ENCODE measurements around the gene TGFBR3L.
A peak's percentile ranks its signal among the peaks of the same experiment; 100 is the strongest.
"Not testable (repeated sequence)": the region's sequence is repeated elsewhere in the genome, so short reads cannot be mapped to it uniquely, and the experiment has no call there.

Gene TGFBR3L

DNA sequence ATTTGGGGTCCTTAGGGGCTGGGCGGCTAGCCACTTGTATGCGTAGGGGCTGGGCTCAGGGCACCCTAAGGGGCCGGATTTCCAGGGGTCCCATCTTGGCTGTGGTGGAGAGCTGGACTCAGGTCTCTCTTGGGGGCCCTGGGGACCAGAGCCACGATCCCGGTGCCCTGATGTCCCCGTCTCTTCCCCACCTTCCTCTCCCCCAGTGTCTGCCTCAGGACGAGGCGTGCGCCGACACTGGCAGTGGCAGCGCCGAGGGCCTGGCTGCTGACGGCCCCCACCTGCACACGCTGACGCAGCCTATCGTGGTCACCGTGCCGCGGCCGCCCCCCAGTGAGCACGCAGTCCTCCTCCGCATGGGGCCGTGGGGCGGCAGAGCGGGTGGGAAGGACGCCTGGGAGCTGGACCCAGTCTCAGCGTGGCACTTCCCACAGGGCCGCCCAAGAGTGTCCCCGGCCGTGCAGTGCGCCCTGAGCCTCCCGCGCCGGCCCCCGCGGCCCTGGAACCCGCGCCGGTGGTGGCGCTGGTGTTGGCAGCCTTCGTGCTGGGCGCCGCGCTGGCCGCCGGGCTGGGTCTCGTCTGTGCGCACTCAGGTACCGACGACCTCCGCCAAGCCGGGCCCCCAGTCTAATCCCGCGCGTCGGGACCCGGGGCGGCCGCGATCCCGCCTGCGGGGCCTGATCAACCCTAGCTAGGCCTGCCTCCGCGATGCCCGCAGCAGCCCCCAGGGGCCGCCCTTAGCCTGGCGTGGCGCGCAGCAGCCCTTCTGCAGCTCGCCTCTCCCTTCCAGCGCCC lies 2.8 kb downstream of the TGFBR3L start:
- peak; percentile 76 for DNase-seq

DNA sequence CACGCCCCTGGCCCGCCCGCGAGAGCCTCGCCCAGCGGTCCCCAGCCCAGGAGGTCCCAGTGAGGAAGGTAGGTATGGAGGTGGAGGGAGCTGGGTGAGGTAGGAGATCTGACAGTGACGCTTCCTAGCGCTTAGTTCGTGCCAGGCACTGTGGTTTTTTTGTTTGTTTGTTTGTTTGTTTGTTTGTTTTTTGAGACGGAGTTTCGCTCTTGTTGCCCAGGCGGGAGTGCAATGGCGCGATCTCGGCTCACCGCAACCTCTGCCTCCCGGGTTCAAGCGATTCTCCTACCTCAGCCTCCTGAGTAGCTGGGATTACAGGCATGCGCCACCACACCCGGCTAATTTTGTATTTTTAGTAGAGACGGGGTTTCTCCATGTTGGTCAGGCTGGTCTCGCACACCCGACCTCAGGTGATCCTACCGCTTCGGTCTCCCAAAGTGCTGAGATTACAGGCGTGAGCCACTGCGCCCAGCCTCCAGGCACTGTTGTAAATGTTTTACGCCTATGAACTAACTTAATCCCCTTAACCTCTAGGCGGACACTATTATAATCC lies 3.5 kb downstream of the TGFBR3L start:
- not testable (repeated sequence) for DNase-seq

DNA sequence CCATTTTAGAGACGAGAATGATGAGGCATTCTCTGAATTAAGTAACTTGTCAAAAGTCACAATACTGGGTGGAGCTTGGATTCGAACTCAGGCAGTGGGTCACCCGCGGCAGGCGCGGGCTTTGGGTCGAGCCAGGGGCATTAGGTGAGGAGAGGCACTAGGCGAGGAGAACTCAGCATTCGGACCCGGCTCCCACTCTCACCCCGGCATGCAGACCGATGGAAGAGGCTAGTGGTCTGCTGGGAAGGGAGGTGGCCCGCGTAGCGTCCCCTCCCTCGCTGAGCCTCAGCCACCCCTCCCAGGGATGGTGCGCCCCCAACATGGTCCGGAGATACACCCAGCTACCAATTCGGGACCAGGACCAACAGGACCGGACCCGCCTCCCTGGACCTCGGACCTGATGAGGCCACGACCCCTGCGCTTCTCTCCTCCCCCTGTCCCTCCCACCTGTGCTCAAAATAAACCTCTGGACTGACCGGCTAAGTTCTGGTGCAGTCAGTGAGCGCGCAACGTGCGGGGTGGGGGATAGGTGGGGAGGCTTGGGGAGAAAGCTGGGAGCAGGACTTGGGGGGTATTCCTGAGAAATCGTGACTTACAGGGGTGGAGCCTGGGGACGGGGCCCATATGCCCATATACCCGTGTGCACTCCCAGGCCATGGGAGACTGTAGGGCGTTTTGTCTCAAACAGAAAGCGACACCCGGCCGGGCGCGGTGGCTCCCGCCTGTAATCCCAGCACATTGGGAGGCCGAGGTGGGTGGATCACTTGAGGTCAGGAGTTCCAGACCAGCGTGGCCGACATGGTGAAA lies 4.2 kb downstream of the TGFBR3L start:
- no peak for DNase-seq

DNA sequence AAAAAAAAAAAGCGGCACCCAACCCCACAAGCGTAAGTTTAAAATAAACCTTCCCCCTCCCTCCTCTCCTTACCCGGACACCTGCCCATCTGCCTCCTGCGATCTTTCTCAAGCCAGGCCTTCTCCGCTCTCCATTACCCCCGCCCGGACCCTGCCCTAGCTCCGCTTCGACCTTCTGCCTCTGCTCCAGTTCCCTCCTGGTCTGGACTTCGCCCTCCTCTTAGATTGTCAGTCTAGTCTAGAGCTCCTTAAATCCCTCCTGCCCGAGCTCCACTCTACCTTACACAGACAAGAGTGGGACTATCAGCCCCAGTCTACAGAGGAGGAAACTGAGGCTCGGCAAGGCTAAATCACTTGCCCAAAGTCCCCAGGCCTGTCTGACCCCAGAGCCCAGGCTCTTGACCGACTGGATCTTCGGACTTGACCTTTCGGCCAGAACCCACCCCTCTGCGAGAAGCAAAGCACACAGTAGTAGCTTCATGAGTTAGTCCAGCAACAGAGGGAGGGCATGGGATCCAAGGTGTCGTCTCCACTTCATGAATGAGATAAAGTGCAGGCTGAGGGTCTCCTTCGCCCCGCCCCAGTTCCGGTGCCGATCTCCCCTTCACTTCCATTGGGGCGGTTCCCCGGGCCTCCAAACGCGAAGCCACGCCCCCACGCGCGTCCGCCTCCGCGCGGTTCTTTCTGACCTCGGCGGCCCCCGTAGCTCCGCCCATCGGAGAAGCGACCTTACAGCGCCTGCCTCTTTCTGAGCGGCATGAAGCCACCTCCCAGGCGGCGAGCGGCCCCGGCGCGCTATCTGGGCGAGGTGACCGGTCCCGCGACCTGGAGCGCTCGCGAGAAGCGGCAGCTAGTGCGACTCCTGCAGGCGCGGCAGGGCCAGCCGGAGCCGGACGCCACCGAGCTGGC lies 5.2 kb downstream of the TGFBR3L start, which contains the start of gene SNAPC2:
SNAPC2 (plus strand) TSS at position 729 of the 909 bp plus-strand sequence; CDS start at position 758, 29 bp downstream.
- peak; percentile 100 for DNase-seq

DNA sequence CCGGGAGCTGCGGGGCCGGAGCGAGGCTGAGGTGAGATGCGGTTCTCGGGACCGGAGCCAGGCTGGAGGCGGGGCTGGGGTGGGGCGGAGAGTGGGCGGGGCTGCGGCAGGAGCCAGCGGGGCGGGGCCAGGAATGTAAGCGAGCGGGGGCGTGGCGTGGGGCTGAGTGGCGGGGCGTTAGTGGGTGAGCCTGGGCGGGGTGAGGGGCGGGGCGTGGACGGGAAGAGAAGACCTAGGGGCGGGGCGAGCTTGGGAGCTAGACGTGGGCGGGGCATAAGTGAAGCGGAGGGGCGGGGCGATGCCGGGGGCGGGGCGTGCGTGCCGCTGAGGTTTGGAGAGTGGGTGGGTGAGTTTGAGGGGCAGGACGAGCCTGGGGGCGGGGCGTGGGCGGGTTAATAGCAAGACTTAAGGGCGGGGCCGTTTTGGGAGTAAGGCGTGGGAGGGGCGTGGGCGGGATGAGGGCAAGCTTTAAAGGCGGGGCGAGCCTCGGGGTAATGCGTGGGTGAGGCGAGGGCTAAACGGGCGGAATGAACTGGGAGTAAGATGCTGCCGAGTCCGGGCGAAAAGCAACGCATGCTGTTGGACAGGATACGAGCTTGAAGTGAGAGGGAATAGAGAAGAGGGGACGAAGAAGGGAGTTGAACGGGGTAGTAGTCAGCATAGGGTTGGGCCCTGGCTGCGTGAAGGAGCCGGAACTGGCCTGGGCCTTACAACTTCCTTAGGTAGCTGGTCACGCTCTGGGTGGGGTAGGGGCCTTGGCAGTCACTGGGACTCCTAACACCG lies 6.1 kb downstream of the TGFBR3L start:
- peak; percentile 80 for DNase-seq

DNA sequence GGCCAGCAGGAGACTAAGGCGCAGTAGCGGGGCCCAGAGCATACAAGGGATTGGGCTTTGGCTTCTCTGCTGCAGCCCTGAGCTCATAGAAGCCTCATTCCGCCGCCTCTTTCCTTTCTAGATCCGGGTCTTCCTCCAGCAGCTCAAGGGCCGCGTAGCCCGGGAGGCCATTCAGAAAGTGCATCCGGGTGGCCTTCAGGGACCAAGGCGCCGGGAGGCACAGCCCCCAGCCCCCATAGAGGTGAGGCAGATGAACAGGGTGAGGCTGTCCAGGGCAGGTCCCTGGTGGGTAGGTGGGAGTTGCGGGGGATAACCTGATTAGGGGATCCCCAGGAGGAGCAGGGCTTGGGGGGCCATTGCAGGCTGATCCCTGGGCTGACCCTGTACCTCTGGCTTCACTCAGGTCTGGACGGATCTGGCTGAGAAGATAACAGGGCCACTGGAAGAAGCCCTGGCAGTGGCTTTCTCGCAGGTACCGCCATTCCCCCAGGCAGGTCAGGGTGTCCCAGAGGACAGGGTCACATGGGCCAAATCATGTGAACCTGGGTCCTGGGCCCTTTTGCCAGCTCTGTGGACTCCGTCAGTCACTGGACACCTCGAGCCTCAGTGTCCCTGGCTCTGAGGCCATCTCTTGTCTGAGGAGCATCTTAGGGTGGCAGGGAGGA lies 6.8 kb downstream of the TGFBR3L start:
- DNase-seq, result no peak

DNA sequence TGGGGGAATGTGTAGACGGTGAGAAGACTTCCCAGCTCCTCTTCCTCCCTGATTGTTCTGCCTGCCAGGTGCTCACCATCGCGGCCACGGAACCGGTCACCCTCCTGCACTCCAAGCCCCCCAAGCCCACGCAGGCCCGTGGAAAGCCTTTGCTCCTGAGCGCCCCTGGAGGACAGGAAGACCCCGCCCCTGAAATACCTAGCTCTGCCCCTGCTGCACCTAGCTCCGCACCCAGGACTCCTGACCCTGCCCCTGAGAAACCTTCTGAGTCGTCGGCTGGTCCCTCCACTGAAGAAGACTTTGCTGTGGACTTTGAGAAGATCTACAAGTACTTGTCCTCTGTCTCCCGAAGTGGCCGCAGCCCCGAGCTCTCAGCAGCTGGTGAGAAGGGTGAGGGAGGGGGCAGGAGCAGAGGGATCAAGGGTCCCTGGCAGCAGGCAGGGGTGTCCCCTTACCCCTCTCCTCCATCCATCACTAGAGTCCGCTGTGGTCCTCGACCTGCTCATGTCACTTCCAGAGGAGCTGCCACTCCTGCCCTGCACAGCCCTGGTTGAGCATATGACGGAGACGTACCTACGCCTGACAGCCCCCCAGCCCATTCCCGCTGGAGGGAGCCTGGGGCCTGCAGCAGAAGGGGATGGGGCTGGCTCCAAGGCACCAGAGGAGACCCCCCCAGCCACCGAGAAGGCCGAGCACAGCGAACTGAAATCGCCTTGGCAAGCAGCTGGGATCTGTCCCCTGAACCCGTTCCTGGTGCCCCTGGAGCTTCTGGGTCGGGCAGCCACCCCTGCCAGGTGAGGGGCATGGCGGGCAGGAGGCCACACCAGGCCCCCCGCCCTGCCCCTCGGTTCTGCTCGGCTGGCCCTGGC lies 7.6 kb downstream of the TGFBR3L start:
- no peak for DNase-seq

DNA sequence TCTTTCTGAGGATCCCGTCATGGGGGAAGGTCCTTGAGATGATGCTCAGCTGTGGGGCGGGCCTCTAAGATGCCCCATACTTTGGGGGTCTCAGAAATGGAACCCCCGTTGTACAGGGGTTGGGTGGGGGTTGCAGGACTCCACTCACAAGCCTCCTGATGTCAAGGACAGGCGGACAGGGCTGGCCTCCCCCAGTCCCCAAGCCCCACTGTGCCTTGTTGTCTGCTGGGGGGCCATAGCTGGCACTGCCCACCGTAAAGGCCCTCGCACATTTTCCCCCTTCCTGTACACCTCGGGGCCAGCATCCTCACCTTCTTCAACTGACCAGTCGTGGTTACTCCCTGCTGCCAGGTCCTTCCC lies 8.2 kb downstream of the TGFBR3L start:
- DNase-seq, result no peak

DNA sequence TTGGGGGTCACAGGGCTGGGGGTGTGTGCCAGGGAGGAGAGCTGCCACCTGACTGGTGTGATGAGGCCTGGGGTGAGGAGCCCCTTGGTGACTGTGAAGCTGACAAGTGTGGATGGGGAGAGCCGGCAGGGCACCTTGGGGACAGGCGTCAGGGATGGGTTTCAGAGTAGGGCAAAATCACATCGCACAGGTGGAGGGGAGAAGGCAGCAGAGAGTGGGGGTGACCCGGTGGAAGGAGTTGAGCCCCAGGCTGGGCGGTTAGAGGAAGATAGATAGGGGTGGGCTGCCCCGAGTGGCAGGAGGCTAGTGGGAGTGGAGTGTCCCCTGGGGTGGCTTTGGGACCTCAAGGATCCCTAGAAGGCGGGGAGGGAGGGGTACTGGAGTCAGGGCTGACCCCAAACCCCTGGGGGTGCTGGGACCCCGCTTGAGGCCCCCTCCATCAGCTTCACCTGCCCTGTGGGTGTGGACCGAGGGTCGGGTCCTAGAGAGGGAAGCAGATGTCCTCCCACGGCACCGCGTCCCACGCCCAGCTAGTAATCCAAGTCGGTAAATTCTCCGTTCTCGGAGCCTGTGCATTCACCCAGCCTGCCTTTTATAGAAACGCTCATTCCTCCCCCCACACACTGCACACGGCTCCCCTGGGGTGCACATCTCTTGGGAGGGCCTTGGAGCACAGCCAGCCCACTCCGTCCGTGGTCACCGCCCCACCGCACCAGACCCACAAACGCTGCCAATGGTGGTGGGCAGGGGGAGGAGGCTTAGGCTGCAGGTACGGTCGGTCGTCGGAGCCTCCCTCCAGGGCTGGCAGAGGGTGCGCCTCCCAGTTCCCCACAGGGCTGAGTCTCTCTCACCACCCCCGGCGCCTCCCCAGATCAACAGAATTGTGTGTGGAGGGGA lies 8.9 kb downstream of the TGFBR3L start:
- no peak for DNase-seq

DNA sequence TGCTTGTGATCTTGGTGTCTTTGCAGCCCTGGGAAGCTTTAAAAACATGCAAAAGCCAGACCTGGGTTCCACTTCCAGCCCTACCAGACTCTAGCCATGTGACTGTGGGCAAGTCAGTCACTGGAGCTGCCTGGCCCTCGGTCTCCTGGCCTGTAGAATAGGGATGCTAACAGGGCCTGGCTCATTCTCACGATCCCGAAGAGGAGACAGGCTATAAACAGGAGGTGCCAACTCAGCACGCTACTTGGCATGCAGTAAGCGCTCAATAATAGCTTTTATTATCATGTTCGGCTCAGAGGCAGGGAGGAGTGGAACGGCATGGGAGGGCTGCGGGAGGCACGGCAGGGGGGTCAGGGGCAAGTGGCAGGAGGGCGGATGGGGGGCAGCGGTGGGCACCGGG lies 9.6 kb downstream of the TGFBR3L start:
- DNase-seq, result no peak

DNA sequence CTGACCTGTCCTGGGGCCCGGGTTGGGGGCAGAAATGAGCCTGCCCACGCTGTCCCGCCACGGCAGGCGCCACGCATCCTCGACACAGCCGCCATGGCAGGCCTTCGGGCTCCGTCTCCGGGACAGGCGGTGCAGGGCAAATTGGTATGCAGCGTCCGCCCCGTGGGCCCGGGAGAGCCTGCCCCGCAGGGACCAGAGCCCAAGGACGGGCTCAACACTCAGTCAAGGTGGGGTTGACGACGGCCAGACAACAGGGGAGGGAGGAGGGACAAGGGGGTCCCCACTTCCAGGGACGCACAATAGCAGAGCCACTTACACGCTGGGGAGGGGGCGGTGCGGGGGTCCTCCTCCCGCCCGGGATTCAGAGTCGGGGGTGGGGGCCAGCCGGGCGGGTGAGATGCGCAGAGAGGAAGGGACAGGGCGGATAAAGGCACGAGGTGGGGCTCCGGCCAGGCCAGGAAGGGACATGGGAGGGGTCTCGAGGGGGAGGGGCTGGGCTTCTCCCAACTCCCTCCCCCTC lies 10.1 kb downstream of the TGFBR3L start:
- no peak for DNase-seq

DNA sequence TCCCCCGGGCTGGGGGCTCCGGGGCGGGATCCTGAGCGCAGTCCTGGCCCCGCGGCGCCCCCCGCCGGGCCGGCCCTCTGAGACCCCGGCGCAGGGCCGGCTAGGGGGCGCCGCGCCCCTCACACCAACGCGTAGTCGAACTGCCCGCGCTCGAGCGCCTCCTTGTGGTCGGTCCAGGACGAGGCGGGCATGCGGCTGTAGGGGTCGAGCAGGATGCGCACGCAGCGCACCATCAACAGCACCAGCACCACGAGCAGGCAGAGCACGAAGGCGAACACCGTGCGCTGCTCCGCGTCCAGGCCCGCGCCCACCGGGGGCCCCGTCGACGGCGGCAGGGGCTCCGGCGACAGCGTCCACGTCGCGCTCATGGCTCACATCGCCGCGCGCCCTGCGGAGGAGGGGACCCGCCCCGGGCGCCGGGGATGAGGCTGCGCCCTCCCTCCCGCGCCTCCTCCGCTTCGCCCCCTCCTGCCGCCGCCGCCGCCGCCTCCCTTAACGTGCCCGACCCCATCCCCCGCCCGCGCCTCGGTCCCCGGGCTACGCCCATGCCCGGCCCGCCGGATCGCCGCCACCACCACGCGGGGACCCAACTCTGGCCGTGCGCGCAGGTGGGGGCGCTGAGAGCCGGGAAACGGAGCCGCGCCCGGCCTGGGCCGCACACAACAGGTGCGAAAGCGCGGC lies 10.7 kb downstream of the TGFBR3L start:
- DNase-seq, result peak; percentile 91

DNA sequence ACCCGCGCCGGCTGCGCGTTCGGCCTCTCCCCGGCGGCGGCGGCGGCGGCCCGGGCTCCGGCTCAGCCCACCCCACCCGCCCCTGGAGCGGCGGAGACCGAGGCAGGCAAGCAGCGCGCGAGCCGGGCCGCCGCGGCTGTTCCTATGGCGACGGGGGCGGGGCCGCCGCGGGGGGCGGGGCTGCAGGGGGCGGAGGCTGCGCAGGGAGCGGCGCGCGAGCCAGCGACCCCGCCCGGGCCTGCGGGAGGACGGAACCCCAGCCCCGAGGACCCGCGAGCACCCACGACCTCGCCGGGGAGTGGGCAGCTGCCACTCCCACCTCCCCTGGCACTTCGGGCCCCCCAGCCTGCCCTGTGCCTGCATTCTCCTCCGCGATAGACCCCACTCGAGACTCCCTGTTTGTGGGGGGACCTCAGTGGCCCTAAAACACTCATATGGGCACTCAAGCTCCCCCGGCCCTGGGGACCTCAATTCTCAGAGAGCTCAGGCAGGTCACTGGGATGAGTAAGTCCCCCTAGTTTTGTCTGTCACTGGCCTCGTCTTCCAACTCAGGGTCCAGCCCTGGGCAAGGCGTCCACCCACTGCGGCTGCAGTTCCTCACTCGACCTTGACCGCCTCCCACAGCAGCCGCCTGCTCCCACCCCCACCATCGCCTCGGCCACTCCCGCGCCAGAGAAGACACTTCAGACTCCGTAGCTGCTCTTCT lies 11.5 kb downstream of the TGFBR3L start, which contains the start of gene CTXN1:
CTXN1 (minus strand) TSS at position 115 of the 706 bp plus-strand sequence. CDS start 597 bp downstream, outside the sequence.
- DNase-seq, result peak; percentile 78

DNA sequence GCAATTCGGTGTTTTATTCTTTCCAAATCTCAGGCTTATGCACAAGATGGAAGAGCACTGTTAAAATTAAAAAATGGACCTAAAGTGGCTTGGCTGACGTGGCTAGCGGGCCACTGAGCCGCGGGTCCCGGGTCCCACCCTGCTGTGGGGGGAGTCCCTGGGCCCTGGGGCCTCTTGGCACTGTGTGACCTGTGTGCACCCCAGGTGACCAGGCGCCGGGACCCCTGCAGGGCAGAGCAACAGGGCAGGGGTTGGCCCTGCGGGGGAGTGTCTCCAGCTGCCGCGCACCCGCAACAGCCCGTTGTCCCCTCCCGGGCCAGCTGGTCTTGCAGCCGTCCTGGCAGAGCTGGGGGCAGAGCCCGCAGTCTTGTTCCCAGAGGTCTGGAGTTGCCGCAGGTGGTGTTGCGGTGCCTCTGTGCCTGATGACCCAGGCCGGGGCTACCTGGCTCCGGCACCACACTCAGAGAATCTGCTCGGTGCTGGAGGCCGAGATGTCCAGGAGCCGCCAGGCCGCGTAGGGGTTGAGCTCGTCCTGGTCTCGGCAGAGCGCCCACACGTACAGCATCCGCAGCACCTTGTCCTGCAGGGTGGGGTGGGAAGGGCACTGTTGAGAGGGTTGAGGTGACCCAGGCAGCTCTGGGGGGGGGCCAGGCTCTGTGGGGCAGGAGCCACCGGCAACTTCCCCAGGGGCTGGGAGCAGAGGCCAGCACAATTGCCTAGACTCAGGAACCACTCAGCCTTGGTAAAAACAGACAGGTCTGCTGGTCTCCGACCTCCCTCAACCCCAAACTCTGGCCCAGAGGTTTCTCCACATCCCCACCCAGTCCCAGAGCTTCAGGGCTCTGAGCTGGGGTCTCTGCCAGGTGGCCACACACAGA lies 12.3 kb downstream of the TGFBR3L start:
- DNase-seq, result no peak

DNA sequence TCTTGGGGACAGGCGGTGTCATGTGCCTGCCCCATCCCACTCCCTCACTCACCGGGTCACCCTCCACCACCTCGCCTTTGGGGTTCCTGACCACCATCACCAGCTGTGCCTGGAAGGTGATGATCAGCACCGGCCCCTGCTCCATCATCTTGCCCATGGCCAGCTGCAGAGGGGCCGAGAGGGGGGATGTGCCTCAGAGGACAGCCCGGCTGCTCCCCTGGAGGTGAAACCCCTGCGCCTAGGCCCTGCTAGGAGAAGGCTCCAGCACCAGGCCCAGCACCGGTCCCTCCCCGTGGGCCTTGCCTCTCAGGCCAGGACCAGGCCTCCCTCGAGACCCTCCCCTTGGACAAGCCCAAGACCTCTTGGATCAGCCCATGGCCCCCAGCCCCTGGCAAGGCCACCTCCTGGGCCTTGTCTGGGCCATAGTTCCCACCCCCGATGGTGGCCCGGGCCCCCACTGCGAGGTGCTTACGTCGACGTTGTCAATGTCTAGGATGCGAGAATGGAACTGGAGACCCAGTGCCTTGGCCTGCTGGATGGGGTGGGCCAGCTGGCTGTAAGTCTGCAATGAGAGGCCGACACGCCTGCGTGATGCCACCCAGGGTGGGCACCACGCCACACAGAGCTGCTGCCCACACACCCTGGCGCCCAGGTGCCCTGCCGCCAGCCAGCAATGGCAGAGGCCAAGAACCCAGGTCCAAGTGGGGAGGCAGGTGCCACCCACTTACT lies 13.1 kb downstream of the TGFBR3L start:
- DNase-seq, result no peak

Data from right kidney (tissue), 1 donor.